ENCODE results near the gene MYO19.

DNA sequence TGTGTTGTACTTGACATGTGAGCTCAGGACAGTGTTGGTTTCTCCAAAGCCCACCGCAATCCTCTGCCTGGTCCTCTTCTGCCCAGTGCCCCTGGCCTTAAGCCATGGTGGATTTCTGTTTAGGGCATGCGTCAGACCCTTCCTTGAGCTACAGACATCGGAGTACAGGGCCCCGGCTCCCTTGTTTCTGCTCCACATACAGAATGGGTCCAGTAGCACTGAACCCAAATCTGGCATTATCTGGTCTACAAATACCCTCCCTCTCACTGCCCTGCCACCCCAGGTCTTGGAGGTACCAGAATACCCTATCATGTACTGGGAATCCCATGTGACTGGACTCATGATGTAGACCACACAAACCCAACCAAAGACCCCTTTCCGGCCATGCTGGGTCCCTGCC lies 75.6 kb downstream of the MYO19 start:
- no peak for TF ChIP-seq CTCF (conservative IDR thresholded peaks at IDR 0.05; ENCODE audit: low read depth, low read length)
- TF ChIP-seq FOS (IDR thresholded peaks at IDR 0.05; ENCODE audit: low read depth, low read length) = no peak
- TF ChIP-seq BHLHE40 (IDR thresholded peaks at IDR 0.05; ENCODE audit: low read depth, low read length) = no peak
- TF ChIP-seq MAFK (IDR thresholded peaks at IDR 0.05; ENCODE audit: low read depth, low read length) = no peak
- TF ChIP-seq POLR2A (IDR thresholded peaks at IDR 0.05; ENCODE audit: low read depth, low read length) = no peak

Measured in IMR-90 (cell line).